Measurements from ENCODE around the gene NR1D1. TPM values are rescaled to one million over a fixed set of nuclear protein-coding genes. Genes with fewer than 3 reads are reported as not detected.

Gene NR1D1
- total and polyA plus RNA-seq, 2 of the 8 experiments (the other 6 are each of a cell fraction or from before 2014, with no cell fraction given) = 1.5 to 4.6 TPM

DNA sequence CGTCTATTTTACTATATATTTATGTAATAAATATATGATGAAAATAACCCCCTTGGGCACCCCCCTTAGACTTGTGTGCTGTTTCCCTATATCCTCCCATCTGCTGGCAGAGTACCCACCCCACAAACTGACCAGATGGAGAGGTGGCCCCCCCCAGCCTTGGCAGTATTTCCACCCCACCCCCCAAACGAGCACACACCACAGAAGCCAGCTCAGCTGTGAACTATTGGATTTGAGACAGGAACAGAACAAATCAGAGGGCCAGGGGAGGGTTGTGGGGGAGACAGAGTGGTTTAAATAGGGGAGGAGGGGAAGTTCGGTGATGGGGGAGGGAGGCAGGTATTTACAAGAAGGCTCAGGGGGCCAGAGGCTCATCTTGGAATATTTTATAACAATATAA lies 7.8 kb downstream of the NR1D1 start:
- peaks cover 0 to 30% (median 14%) of the 10 kb centered on the region in 4 experiments; a peak in 5 of 8 replicates for H3K36me3 ChIP-seq (ENCODE audit: control insufficient read depth in 2 of 4, insufficient read depth in 4 of 4, low read length in 3 of 4)
- H3K56ac ChIP-seq (replicated peaks; ENCODE audit: insufficient read length, low read depth, low read length) = no peak overlapping the region
- H3K23ac ChIP-seq (ENCODE audit: insufficient read length) = no peak overlapping the region
- no peaks in the 10 kb centered on the region for H3K23me2 ChIP-seq (ENCODE audit: low read depth, low read length)
- H3K27ac ChIP-seq (ENCODE audit: low read depth, low read length) = no peak overlapping the region
- no peak overlapping the region; the same call in 1 of the 2 replicates for H4K8ac ChIP-seq (ENCODE audit: extremely low read depth, insufficient read depth, low read length)
- no peaks in the 10 kb centered on the region for H3K9me3 ChIP-seq (ENCODE audit: insufficient read depth in 2 of 2, low read depth in 1 of 2, low read length in 1 of 2)
- no peak overlapping the region for H3K14ac ChIP-seq (ENCODE audit: insufficient read length)
- DNase-seq (ENCODE audit: low read depth in 1 of 2, low spot score in 2 of 2) (no peak), FAIRE-seq (no peak)
- no peak overlapping the region for H2BK20ac ChIP-seq (ENCODE audit: low read length)
- H3K79me2 ChIP-seq (ENCODE audit: control insufficient read depth in 1 of 2, insufficient read depth in 2 of 2, low read length in 2 of 2) = no peaks in the 10 kb centered on the region
- CTCF ChIA-PET (ENCODE audit: partially characterized antibody) = interaction anchor here (1.5 to 8.5 kb wide), 5 partner anchors 15 to 79 kb away, joined by 4 to 85 read pairs (median 7); no protein-coding TSS in a partner anchor
- H2AK5ac ChIP-seq (ENCODE audit: low read depth, low read length) = no peak overlapping the region
- no peak overlapping the region for H4K5ac ChIP-seq (ENCODE audit: insufficient read length, low read depth, low read length)
- no peak overlapping the region for H3K4ac ChIP-seq (replicated peaks; ENCODE audit: insufficient read length, low read depth, low read length)
- no peak overlapping the region for H2BK12ac ChIP-seq (ENCODE audit: low read depth, low read length)
- TF ChIP-seq CBX5 (IDR thresholded peaks at IDR 0.05; ENCODE audit: low read depth, low read length) (no peak), SP2 (IDR thresholded peaks at IDR 0.05; ENCODE audit: low read length) (no peak), TAF1 (IDR thresholded peaks at IDR 0.05; ENCODE audit: low read depth, low read length) (no peak), GABPA (IDR thresholded peaks at IDR 0.05; ENCODE audit: borderline replicate concordance, insufficient read depth, low read length) (no peak), RFX5 (IDR thresholded peaks at IDR 0.05; ENCODE audit: borderline replicate concordance, low read depth, low read length) (no peak)
- H3K4me3 ChIP-seq (ENCODE audit: extremely low read depth in 1 of 4, insufficient read depth in 2 of 4, low read depth in 3 of 4, low read length in 4 of 4) = no peak overlapping the region
- no peak overlapping the region for H4K91ac ChIP-seq (replicated peaks; ENCODE audit: insufficient read length, low read length)
- no peak overlapping the region for H2BK15ac ChIP-seq (ENCODE audit: low read length)
- no peak overlapping the region for H2AFZ ChIP-seq (ENCODE audit: low read length)
- WGBS, 2 experiments (ENCODE audit: extremely low coverage in 1 of 2, insufficient coverage in 1 of 2, insufficient read length in 1 of 2, insufficient replicate concordance in 2 of 2, low coverage in 1 of 2, low lambda C conversion rate in 2 of 2, missing lambda C conversion rate in 1 of 2) = 75% methylated on average over 3 of the region's 3 CpGs; no CpG with 5 or more reads in 1 of the 2 experiments
- H3K18ac ChIP-seq (ENCODE audit: extremely low read depth, low read length) = no peak overlapping the region
- POLR2A ChIA-PET (ENCODE audit: partially characterized antibody) = interaction anchor here (0.6 to 20.8 kb wide), 5 partner anchors 9 to 45 kb away, joined by 3 to 399 read pairs (median 5); partner anchors contain the start of gene MSL1
- H2BK120ac ChIP-seq (replicated peaks; ENCODE audit: low read depth, low read length) = no peak overlapping the region
- no peak overlapping the region for H2BK5ac ChIP-seq (ENCODE audit: low read depth, low read length)
- peaks cover 0 to 1% of the 10 kb centered on the region in 2 experiments for H4K20me1 ChIP-seq (replicated peaks in 1 of 2; ENCODE audit: control insufficient read depth in 1 of 2, insufficient read depth in 2 of 2, low read length in 2 of 2)
- peaks cover 0 to 27% (median 4%) of the 10 kb centered on the region in 4 experiments; a peak in 6 of 7 replicates for H3K4me1 ChIP-seq (replicated peaks in 1 of 4; ENCODE audit: control insufficient read depth in 3 of 4, insufficient read depth in 4 of 4, low read length in 3 of 4)
- H3K9ac ChIP-seq (replicated peaks in 1 of 4; ENCODE audit: extremely low read depth in 1 of 4, low read depth in 3 of 4, low read length in 3 of 4) = no peak overlapping the region
- no peak overlapping the region for H3K4me2 ChIP-seq (ENCODE audit: insufficient read depth in 1 of 2, low read depth in 2 of 2, low read length in 2 of 2)
- 0 out of 7 replicates have a peak, but pooled peaks cover 0 to 1% (median 0%) of the 10 kb centered on the region in 4 experiments for H3K27me3 ChIP-seq (replicated peaks in 1 of 4; ENCODE audit: control insufficient read depth in 3 of 4, extremely low read depth in 1 of 4, insufficient read depth in 3 of 4, low read length in 3 of 4)
- no peaks in the 10 kb centered on the region for H3K79me1 ChIP-seq (ENCODE audit: low read depth, low read length)

Data from H1 (cell line).